Endometrium (tissue), 2 donors: ENCODE results near the gene SORCS3.

Experiments
- FAIRE-seq: peaks from 2 replicates; lab custom pipeline; 2012; peaks lifted over from hg19 to GRCh38; lab: Jason Lieb, UNC
- donor health status: control.
- donor health status: control.

Gene SORCS3

DNA sequence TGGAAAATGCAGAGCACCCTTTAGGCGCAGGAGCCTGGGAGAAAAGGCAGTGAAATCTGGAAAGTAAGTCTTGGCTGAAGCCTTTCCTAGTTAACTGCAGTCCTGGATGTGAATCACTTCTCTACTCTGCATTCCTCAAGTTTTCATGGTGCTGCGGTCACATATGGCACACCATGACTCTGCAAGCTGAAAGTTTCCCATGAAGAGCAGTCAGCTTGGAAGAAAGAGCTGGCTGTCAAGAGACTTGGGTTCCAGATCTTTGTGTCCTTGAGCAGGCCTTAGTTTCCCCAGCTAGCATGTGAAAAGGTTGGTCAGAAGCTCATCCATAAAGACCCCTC is 548.3 kb downstream of the SORCS3 start:
- no peak for FAIRE-seq

GRCh38 chr10:105192146-105192545 is 551.1 kb downstream of the SORCS3 start:
- FAIRE-seq, result no peak

- FAIRE-seq, result no peak
Measured at GRCh38 chr10:105192861-105193260, 551.8 kb downstream of the SORCS3 start.

GRCh38 chr10:105195831-105196230 is 554.7 kb downstream of the SORCS3 start:
- FAIRE-seq, result no peak

- FAIRE-seq, result no peak
Measured at GRCh38 chr10:105197598-105198364, 556.7 kb downstream of the SORCS3 start.

- FAIRE-seq, result no peak
Measured at GRCh38 chr10:105206616-105207015, 565.5 kb downstream of the SORCS3 start.

- no peak for FAIRE-seq
Measured at GRCh38 chr10:105207476-105207995, 566.4 kb downstream of the SORCS3 start.

DNA sequence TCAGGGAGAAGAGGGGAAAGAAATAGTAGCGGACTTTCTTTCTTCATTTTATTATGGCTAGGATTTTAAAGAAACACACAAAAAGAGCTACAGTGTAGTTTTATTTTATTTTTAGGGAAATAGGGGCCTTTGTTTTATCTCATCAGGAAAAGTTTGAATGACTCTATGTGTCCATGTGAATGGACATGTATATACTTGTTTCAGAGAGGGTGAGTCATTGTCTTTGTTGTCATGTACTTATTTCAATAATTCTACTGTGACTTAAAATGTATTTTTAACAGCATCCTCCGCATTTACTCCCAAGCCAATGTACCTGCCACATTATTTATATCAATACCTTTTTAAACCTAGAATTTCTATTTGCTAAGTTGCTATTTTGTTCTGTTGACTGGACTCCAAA is 569.5 kb downstream of the SORCS3 start:
- no peak for FAIRE-seq

- no peak for FAIRE-seq
Measured at GRCh38 chr10:105237685-105238084, 596.6 kb downstream of the SORCS3 start.

DNA sequence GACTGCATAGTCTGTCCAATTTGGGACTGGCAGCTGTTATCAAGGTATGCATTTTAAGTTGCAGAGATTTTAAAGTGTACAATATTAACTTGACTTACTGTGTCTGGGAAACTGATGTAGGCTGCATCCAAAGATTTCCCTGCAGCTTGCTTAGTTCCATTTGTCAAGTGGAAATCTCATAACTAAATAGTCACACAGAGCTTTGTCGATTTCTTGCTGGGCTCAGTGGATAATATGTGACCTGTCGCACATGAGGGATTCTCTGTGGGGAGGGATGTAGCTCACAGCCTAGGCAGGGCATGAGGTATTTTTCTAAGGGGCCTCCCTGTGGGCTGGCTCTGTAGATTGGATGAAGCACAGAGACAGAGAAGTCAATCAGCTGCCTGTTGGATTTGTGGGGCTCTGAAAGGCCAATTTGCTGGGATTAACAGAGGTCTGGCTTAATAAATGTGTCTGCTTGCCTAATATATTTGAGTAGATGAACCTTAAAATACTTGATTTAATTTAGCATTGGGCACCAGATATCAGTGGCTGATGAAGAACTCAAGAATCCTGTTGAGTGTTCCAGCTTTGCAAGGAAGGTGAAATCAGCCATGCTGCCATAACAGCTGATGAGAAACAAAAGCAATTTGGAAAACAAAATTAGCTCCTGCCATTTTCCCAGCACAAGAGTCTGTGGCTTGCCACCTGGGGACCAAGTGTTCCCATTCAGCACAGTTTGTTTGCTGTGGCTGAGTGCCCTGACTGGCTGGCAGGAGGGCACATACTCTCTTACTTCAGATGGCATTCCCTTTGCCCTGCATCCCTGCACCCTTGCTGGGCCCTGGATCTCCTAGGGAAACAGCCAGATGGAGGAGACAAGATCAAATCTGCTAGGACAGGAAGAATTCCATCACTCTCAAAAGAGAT is 598.5 kb downstream of the SORCS3 start:
- FAIRE-seq, result no peak

GRCh38 chr10:105241254-105241653 is 600.2 kb downstream of the SORCS3 start:
- no peak for FAIRE-seq

DNA sequence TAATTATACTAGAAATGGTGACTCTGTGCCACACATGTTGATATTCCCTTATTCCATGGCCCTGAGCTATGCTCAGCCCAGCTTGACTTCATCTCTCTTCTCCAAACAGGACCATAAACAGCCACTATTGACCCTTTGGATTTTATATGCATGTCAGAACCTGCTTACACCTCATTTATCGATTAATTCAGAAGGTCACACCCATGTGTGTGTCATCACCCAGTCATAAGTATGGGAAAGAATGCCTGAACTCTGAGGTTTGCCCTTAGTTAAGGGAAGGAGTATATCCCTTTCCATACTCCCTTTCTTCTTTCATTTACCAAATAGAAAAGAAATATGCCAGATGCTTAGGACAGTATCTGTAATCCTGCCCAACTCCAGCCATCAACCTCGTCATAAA is 602.3 kb downstream of the SORCS3 start:
- FAIRE-seq, result no peak

GRCh38 chr10:105243825-105244224 is 602.7 kb downstream of the SORCS3 start:
- FAIRE-seq, result no peak

DNA sequence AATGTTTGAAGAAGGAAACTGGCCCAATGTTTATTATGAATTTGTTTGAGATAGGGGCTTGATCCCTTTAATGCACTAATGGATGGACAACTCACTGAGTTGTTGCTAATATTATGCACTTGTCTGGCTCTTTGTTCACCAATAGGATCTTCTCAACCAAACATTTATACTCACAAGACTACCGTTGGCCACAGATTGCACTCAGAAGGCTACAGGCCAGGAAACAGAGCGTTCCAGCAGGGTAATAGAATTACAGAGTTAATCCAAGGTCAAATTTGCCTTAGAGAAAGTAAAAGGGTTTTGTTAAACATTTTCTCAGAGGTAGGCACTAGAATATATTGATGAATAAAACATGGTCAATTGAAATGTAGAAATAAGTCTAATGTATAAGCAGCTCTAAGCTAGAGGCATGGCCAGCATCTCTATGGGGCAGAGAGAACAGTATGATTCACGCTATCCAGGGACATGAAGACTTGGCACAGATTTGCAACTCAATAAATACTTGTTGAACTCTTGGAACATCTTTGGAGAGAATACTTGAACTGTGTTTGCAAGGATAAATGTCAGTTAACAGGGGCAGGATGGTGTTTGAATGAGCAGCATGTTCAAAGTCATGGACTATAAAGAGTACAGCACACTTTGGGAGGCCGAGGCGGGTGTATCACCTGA is 606.9 kb downstream of the SORCS3 start:
- FAIRE-seq, result no peak

GRCh38 chr10:105252911-105253310 is 611.8 kb downstream of the SORCS3 start:
- no peak for FAIRE-seq

GRCh38 chr10:105253515-105254212 is 612.6 kb downstream of the SORCS3 start:
- no peak for FAIRE-seq

DNA sequence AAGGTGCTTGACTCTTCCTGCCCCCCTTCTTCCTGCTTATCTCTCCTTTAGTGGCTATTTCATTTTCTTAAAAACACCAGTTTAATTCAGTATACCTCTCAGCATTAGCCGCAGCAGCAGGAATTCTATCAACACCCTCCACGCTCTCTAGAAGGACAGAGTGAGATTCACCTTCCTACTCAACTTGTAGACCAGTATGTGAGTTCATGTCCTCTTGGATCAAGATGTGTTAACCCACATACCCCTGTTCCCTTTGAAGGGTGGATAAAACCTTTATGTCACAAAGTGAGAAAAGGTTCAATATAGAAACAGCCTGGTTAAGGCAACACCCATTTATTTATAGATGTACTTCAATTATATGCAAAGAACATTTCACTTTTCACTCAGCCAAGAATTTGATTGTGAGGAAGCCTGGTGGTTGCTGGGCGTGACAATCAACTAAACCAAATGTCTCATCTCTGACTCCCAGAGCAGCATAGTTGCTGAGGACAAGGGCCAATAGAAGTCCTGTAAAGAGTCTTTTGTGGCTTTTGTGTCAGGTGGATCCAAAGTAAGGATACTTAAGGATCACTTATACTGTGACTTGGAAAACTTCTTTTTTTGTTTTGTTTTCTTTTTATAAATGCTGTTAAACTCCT is 617.1 kb downstream of the SORCS3 start:
- FAIRE-seq, result no peak

DNA sequence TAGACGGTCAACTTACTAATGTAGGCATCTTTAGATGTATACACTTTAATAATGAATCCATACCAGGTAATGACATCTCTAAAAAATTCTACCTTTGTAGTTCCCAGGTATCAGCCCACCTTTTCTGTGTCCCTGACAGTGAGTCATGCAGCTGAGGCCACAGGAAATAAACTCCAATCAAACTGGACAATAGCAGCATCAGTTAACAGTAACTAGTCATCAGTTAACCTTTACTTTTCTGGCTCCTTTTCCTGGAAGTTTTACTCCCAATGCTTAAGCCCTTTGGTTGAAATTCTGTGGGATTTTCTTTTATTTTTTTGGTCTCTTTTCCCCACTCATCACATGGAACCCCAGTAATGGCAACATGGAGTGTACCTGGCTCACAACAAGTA is 617.6 kb downstream of the SORCS3 start:
- FAIRE-seq, result no peak

GRCh38 chr10:105259201-105259600 is 618.1 kb downstream of the SORCS3 start:
- no peak for FAIRE-seq

- FAIRE-seq, result no peak
Measured at GRCh38 chr10:105262666-105263065, 621.6 kb downstream of the SORCS3 start.

GRCh38 chr10:105266966-105267539 is 626.0 kb downstream of the SORCS3 start:
- no peak for FAIRE-seq
